Erythroblast (primary cell): ENCODE results near the gene GAB1.

Source experiments
- GATA1 ChIP-seq: IDR thresholded peaks from 2 replicates; pipeline ENCODE4 v1.6.1; 2011; ENCODE audit warnings: low read depth, mild to moderate bottlenecking, control low read depth, low read length, moderate library complexity
- POLR2A ChIP-seq: IDR thresholded peaks from 2 replicates; pipeline ENCODE4 v1.6.1; 2011; ENCODE audit warnings: mild to moderate bottlenecking, low read length

GRCh38 chr4:143339497-143339896 lies 2.8 kb downstream of the GAB1 start:
- TF ChIP-seq POLR2A (no peak), GATA1 (no peak)
